IMR-90 (cell line): ENCODE measurements around the gene NPW. TPM values are rescaled to one million over a fixed set of nuclear protein-coding genes. Genes with fewer than 3 reads are reported as not detected.

Experiments
- ATAC-seq: fragments of 200-7000 bp; cut with Tn5 transposase; 2 replicates; pipeline ENCODE4 v1.9.1; 2020; ENCODE audit warnings: low read depth, mild to moderate bottlenecking, moderate library complexity
- BruUV-seq: library from RNA; stranded (reverse); fragments of 400-500 nt; replicated peaks from 2 replicates; lab custom pipeline; 2021; lab: Mats Ljungman, UMichigan
- CTCF ChIA-PET: fragments of 300-600 bp; formaldehyde crosslinking; extraction: SDS; loops from one replicate; lab custom pipeline; 2021; ENCODE audit warnings: antibody characterized with exemption; lab: Yijun Ruan, JAX
- POLR2A ChIA-PET: fragments of 300-600 bp; sonication (Branson Sonifier 250); formaldehyde crosslinking; loops from one replicate; lab custom pipeline; 2022; ENCODE audit warnings: antibody characterized with exemption; ENCODE audit not compliant: unreplicated experiment; lab: Charles Lee
- DNase-seq: peaks from one replicate; pipeline ENCODE4 v3.0.0; 2013
- H2AFZ ChIP-seq: replicated peaks from 2 replicates; pipeline ENCODE3; 2013; ENCODE audit warnings: low read length, mild to moderate bottlenecking; ENCODE audit not compliant: poor library complexity
- H2AK5ac ChIP-seq: 2 replicates; pipeline ENCODE4 v1.6.1; 2013; ENCODE audit warnings: low read depth, low read length, inconsistent platforms
- H2AK9ac ChIP-seq: replicated peaks from 2 replicates; pipeline ENCODE3; 2013; ENCODE audit warnings: mild to moderate bottlenecking, low read depth, low read length, moderate library complexity; ENCODE audit not compliant: poor library complexity
- H2BK120ac ChIP-seq: 2 replicates; pipeline ENCODE4 v1.6.1; 2013; ENCODE audit warnings: low read depth, low read length, inconsistent platforms
- H2BK15ac ChIP-seq: 3 replicates; pipeline ENCODE4 v1.6.1; 2013; ENCODE audit warnings: low read depth, low read length, inconsistent platforms
- H2BK20ac ChIP-seq: 2 replicates; pipeline ENCODE4 v1.6.1; 2013; ENCODE audit warnings: low read depth, mild to moderate bottlenecking, inconsistent platforms, low read length, moderate library complexity
- H2BK5ac ChIP-seq: 2 replicates; pipeline ENCODE4 v1.6.1; 2013; ENCODE audit warnings: mild to moderate bottlenecking, low read depth, low read length, inconsistent platforms; ENCODE audit not compliant: poor library complexity, severe bottlenecking
- H3K14ac ChIP-seq: replicated peaks from 2 replicates; pipeline ENCODE4 v1.6.1; 2013; ENCODE audit warnings: low read depth, low read length, inconsistent platforms
- H3K18ac ChIP-seq: 2 replicates; pipeline ENCODE4 v1.6.1; 2013; ENCODE audit warnings: low read depth, low read length, control low read depth
- H3K23ac ChIP-seq: 2 replicates; pipeline ENCODE4 v1.6.1; 2013; ENCODE audit warnings: low read depth, low read length, inconsistent platforms
- H3K27ac ChIP-seq: 2 replicates; pipeline ENCODE4 v1.5.1; 2013; ENCODE audit warnings: mild to moderate bottlenecking, control low read depth, low read length; ENCODE audit not compliant: insufficient read depth
- H3K27me3 ChIP-seq: 2 replicates; pipeline ENCODE4 v1.6.1; 2013; ENCODE audit warnings: low read length; ENCODE audit not compliant: control insufficient read depth, insufficient read depth
- H3K36me3 ChIP-seq: 2 replicates; pipeline ENCODE4 v1.6.1; 2013; ENCODE audit warnings: low read length, mixed read lengths; ENCODE audit not compliant: control insufficient read depth, insufficient read depth
- H3K4ac ChIP-seq: 2 replicates; pipeline ENCODE4 v1.6.1; 2013; ENCODE audit warnings: low read depth, low read length, inconsistent platforms
- H3K4me1 ChIP-seq: 2 replicates; pipeline ENCODE4 v1.6.1; 2013; ENCODE audit warnings: low read length, mixed read lengths; ENCODE audit not compliant: control insufficient read depth, insufficient read depth
- H3K4me2 ChIP-seq: 2 replicates; pipeline ENCODE4 v1.6.1; 2013; ENCODE audit warnings: low read depth, mild to moderate bottlenecking, control low read depth, low read length, moderate library complexity
- H3K4me3 ChIP-seq: 2 replicates; pipeline ENCODE4 v1.5.1; 2013; ENCODE audit warnings: low read depth, mild to moderate bottlenecking, control low read depth, low read length, moderate library complexity; ENCODE audit not compliant: insufficient read depth
- H3K56ac ChIP-seq: 2 replicates; pipeline ENCODE4 v1.6.1; 2013; ENCODE audit warnings: low read length, inconsistent platforms; ENCODE audit not compliant: insufficient read depth; ENCODE audit errors: extremely low read depth
- H3K79me1 ChIP-seq, 2 experiments: 2 replicates each; pipeline ENCODE4 v1.6.1; 2013; ENCODE audit warnings: low read length in 2 of 2, inconsistent platforms in 1 of 2, low read depth in 1 of 2
- H3K9ac ChIP-seq: 2 replicates; pipeline ENCODE4 v1.6.1; 2013; ENCODE audit warnings: low read depth, low read length, control low read depth
- H3K9me1 ChIP-seq: 2 replicates; pipeline ENCODE4 v1.6.1; 2013; ENCODE audit warnings: low read length, inconsistent platforms; ENCODE audit not compliant: insufficient read depth
- H3K9me3 ChIP-seq: 2 replicates; pipeline ENCODE4 v1.6.1; 2013; ENCODE audit warnings: low read length; ENCODE audit not compliant: control insufficient read depth, insufficient read depth
- H4K20me1 ChIP-seq: 2 replicates; pipeline ENCODE4 v1.6.1; 2013; ENCODE audit warnings: low read length, inconsistent platforms; ENCODE audit not compliant: insufficient read depth
- H4K5ac ChIP-seq: 2 replicates; pipeline ENCODE4 v1.6.1; 2013; ENCODE audit warnings: mild to moderate bottlenecking, low read depth, low read length, control low read depth
- H4K8ac ChIP-seq, 2 experiments: 2 replicates each; pipeline ENCODE4 v1.6.1; 2013; ENCODE audit warnings: low read depth in 2 of 2, low read length in 2 of 2, control low read depth in 1 of 2, inconsistent platforms in 1 of 2
- H4K91ac ChIP-seq: 2 replicates; pipeline ENCODE4 v1.6.1; 2013; ENCODE audit warnings: low read depth, low read length, inconsistent platforms; ENCODE audit not compliant: insufficient read depth
- BHLHE40 ChIP-seq: fragments of 150-350 bp; IDR thresholded peaks from 2 replicates; pipeline ENCODE4 v1.6.1; 2016; ENCODE audit warnings: mild to moderate bottlenecking, low read depth, low read length
- CEBPB ChIP-seq: IDR thresholded peaks from 2 replicates; pipeline ENCODE4 v1.6.1; 2012; ENCODE audit warnings: low read depth, low read length, improper control_type of control experiment
- CHD1 ChIP-seq: IDR thresholded peaks from 2 replicates; pipeline ENCODE4 v1.6.1; 2012; ENCODE audit warnings: low read depth, low read length, improper control_type of control experiment
- CTCF ChIP-seq: conservative IDR thresholded peaks from 2 replicates; pipeline ENCODE4 v1.5.1; 2012; ENCODE audit warnings: mild to moderate bottlenecking, low read depth, low read length, improper control_type of control experiment
- ELK1 ChIP-seq: fragments of 150-350 bp; IDR thresholded peaks from 2 replicates; pipeline ENCODE4 v1.6.1; 2016; ENCODE audit warnings: low read depth, mild to moderate bottlenecking, low read length, moderate library complexity, borderline replicate concordance
- FOS ChIP-seq: fragments of 150-350 bp; IDR thresholded peaks from 2 replicates; pipeline ENCODE4 v1.6.1; 2016; ENCODE audit warnings: low read depth, low read length
- MAFK ChIP-seq: IDR thresholded peaks from 2 replicates; pipeline ENCODE4 v1.6.1; 2012; ENCODE audit warnings: low read depth, low read length, improper control_type of control experiment
- MAZ ChIP-seq: IDR thresholded peaks from 2 replicates; pipeline ENCODE4 v1.6.1; 2012; ENCODE audit warnings: low read depth, mild to moderate bottlenecking, low read length, improper control_type of control experiment, moderate library complexity, borderline replicate concordance
- MXI1 ChIP-seq: IDR thresholded peaks from 2 replicates; pipeline ENCODE4 v1.6.1; 2012; ENCODE audit warnings: low read depth, mild to moderate bottlenecking, low read length, moderate library complexity, borderline replicate concordance
- NFE2L2 ChIP-seq: fragments of 150-350 bp; IDR thresholded peaks from 2 replicates; pipeline ENCODE4 v1.6.1; 2016; ENCODE audit warnings: low read depth, mild to moderate bottlenecking, low read length
- POLR2A ChIP-seq: IDR thresholded peaks from 2 replicates; pipeline ENCODE4 v1.6.1; 2012; ENCODE audit warnings: mild to moderate bottlenecking, low read depth, low read length
- RAD21 ChIP-seq: IDR thresholded peaks from 2 replicates; pipeline ENCODE4 v1.6.1; 2012; ENCODE audit warnings: low read length, improper control_type of control experiment
- RCOR1 ChIP-seq: IDR thresholded peaks from 2 replicates; pipeline ENCODE4 v1.6.1; 2012; ENCODE audit warnings: mild to moderate bottlenecking, low read length, improper control_type of control experiment; ENCODE audit not compliant: insufficient replicate concordance
- RFX5 ChIP-seq: IDR thresholded peaks from 2 replicates; pipeline ENCODE4 v1.8.0; 2012; ENCODE audit warnings: low read depth, mild to moderate bottlenecking, low read length, moderate library complexity
- SMC3 ChIP-seq: fragments of 150-350 bp; IDR thresholded peaks from 2 replicates; pipeline ENCODE4 v1.6.1; 2016; ENCODE audit warnings: low read depth, mild to moderate bottlenecking, antibody characterized with exemption, low read length, moderate library complexity
- USF2 ChIP-seq: fragments of 150-350 bp; IDR thresholded peaks from 2 replicates; pipeline ENCODE4 v1.6.1; 2017; ENCODE audit warnings: mild to moderate bottlenecking, antibody characterized with exemption, low read length, low read depth
- WGBS, 2 experiments: methylation state at CpG; one replicate each; pipeline versions ENCODE4 v1.1.5 to v1.1.7; 2013; ENCODE audit warnings: missing lambda C conversion rate in 2 of 2; ENCODE audit not compliant: insufficient read length in 1 of 2; ENCODE audit errors: extremely low coverage in 2 of 2; 5-methylcytosine and 5-hydroxymethylcytosine counted together
- dilution Hi-C: fragments of 300-500 bp; cut with HindIII; formaldehyde crosslinking; loops from one replicate; pipeline ENCODE4 v1.14.3; 2018; ENCODE audit warnings: low sequenced_read_pairs; ENCODE audit not compliant: unreplicated experiment
- in situ Hi-C: fragments of 300-500 bp; cut with MboI; formaldehyde crosslinking; loops from 3 replicates; pipeline ENCODE4 v1.14.3; 2019; ENCODE audit warnings: low sequenced_read_pairs, inconsistent platforms, mixed read lengths
- intact Hi-C: fragments of 100-400 bp; cut with micrococcal nuclease; formaldehyde crosslinking; loops from 2 replicates; pipeline ENCODE4 v1.10.0; 2022
- polyA plus RNA-seq, 3 experiments: library from polyadenylated mRNA; depleted of rRNA; stranded (reverse); fragments of >200 nt; gene quantifications; 2 replicates each; pipeline ENCODE4 v1.2.3, GENCODE V29; 2012; ENCODE audit warnings: low replicate concordance in 1 of 3
- total RNA-seq: library from RNA; depleted of rRNA; stranded (reverse); fragments of >200 nt; gene quantifications from 2 replicates; pipeline ENCODE4 v1.2.3, GENCODE V29; 2012

Gene NPW
- total and polyA plus RNA-seq, 2 of the 4 experiments (the other 2 are of a cell fraction): 0.18 to 2.0 TPM

GRCh38 chr16:2009164-2009711 lies 10.3 kb upstream of the NPW start:
- Histone ChIP-seq H3K14ac (peak overlapping the region; percentile 85), H4K8ac (peak overlapping the region in 1 of 2 experiments; percentile 37; a peak in 2 of 4 replicates), H4K20me1 (peaks cover 49% of the 10 kb centered on the region), H3K4me3 (peak overlapping the region; percentile 75), H4K5ac (peak overlapping the region; percentile 40), H3K36me3 (peaks cover 9% of the 10 kb centered on the region), H3K9me1 (peaks cover 8% of the 10 kb centered on the region; the same call in 1 of the 2 replicates), H3K27ac (peak overlapping the region; percentile 88), H2AFZ (peak overlapping the region; percentile 79), H3K56ac (peak overlapping the region; percentile 71), H2AK5ac (peak overlapping the region; percentile 83), H4K91ac (peak overlapping the region; percentile 24; the same call in 1 of the 2 replicates), H3K4me2 (peak overlapping the region; percentile 97), H3K4me1 (peaks cover 25% of the 10 kb centered on the region), H3K18ac (no peak overlapping the region), H2BK5ac (peak overlapping the region; percentile 60), H3K9me3 (no peaks in the 10 kb centered on the region), H3K23ac (peak overlapping the region; percentile 95; the same call in 1 of the 2 replicates), H3K27me3 (no peaks in the 10 kb centered on the region), H3K9ac (peak overlapping the region; percentile 95), H2BK20ac (no peak overlapping the region), H2AK9ac (peak overlapping the region; percentile 98), H2BK120ac (no peak overlapping the region), H2BK15ac (no peak overlapping the region), H3K4ac (peak overlapping the region; percentile 80), H3K79me1 (peaks cover 13 to 59% of the 10 kb centered on the region in 2 experiments; a peak in 3 of 4 replicates)
- ChIA-PET POLR2A (no interaction called here), CTCF (no interaction called here)
- DNase-seq (no peak), ATAC-seq (peak; percentile 36)
- in situ Hi-C loops: no loop called here
- 2% methylated on average over 11 of the region's 55 CpGs; no CpG with 5 or more reads in 1 of the 2 experiments for WGBS, 2 experiments
- intact Hi-C loops: no loop called here
- dilution Hi-C loops: no loop called here
- TF ChIP-seq CHD1 (no peak; the same call in 1 of the 2 replicates), MXI1 (no peak), BHLHE40 (no peak), USF2 (no peak), ELK1 (no peak), CTCF (no peak), RFX5 (no peak), CEBPB (no peak), MAFK (no peak), MAZ (no peak), RAD21 (no peak), POLR2A (no peak), RCOR1 (no peak), SMC3 (no peak), FOS (no peak), NFE2L2 (no peak)
- BruUV-seq: no TSS peak
